ENCODE results near the gene CRNN. TPM values are rescaled to one million over a fixed set of nuclear protein-coding genes. Genes with fewer than 3 reads are reported as not detected.
A peak's percentile ranks its signal among the peaks of the same experiment; 100 is the strongest.

The CRNN gene
- total RNA-seq, 2 donors from 2014 or later: not detected

DNA sequence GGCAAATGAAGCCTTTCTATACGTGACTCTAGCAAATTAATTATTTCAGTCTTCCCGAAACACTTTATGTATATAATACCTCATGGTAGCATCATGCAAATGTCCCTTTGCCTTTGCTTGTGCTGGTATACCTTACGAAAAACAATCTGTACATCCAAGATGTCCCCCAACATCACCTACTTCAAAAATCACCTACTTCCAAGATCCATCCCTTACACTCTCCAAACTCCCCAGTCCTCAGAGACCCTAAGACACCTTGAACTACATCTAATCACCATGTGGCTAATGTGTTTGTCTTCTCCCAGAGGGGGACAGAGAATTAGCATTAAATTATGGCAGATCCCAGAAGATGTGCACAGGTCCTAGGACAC lies 46.5 kb upstream of the CRNN start:
- Mint-ChIP-seq H3K4me3 (no peak overlapping the region), H3K36me3 (ENCODE audit: low read depth) (no peaks in the 10 kb centered on the region), H3K4me1 (no peaks in the 10 kb centered on the region), H3K9me3 (peaks cover 57% of the 10 kb centered on the region), H3K27me3 (ENCODE audit: insufficient read depth) (no peaks in the 10 kb centered on the region), H3K27ac (no peak overlapping the region)
- Histone ChIP-seq H3K9ac (ENCODE audit: extremely low read depth, low read length, poor library complexity, severe bottlenecking) (no peak overlapping the region), H3K9me3 (ENCODE audit: control insufficient read depth, low read length) (peaks cover 21% of the 10 kb centered on the region), H3K4me3 (ENCODE audit: low read length) (no peak overlapping the region), H3K27ac (ENCODE audit: low read depth, low read length) (no peak overlapping the region), H3K4me1 (ENCODE audit: control insufficient read depth, insufficient read depth, low read length) (no peaks in the 10 kb centered on the region), H3K36me3 (ENCODE audit: control insufficient read depth, insufficient read depth, low read length) (no peaks in the 10 kb centered on the region), H3K27me3 (ENCODE audit: control insufficient read depth, insufficient read depth, low read length, poor library complexity, severe bottlenecking) (no peaks in the 10 kb centered on the region)
- TF ChIP-seq, protein P1, sequence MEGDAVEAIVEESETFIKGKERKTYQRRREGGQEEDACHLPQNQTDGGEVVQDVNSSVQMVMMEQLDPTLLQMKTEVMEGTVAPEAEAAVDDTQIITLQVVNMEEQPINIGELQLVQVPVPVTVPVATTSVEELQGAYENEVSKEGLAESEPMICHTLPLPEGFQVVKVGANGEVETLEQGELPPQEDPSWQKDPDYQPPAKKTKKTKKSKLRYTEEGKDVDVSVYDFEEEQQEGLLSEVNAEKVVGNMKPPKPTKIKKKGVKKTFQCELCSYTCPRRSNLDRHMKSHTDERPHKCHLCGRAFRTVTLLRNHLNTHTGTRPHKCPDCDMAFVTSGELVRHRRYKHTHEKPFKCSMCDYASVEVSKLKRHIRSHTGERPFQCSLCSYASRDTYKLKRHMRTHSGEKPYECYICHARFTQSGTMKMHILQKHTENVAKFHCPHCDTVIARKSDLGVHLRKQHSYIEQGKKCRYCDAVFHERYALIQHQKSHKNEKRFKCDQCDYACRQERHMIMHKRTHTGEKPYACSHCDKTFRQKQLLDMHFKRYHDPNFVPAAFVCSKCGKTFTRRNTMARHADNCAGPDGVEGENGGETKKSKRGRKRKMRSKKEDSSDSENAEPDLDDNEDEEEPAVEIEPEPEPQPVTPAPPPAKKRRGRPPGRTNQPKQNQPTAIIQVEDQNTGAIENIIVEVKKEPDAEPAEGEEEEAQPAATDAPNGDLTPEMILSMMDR (conservative IDR thresholded peaks at IDR 0.05): no peak
- 30 to 62% methylated on average over 3 of the region's 3 CpGs for WGBS, 2 experiments (ENCODE audit: insufficient coverage in 1 of 2, insufficient read length in 1 of 2)
- DNase-seq: no peak

DNA sequence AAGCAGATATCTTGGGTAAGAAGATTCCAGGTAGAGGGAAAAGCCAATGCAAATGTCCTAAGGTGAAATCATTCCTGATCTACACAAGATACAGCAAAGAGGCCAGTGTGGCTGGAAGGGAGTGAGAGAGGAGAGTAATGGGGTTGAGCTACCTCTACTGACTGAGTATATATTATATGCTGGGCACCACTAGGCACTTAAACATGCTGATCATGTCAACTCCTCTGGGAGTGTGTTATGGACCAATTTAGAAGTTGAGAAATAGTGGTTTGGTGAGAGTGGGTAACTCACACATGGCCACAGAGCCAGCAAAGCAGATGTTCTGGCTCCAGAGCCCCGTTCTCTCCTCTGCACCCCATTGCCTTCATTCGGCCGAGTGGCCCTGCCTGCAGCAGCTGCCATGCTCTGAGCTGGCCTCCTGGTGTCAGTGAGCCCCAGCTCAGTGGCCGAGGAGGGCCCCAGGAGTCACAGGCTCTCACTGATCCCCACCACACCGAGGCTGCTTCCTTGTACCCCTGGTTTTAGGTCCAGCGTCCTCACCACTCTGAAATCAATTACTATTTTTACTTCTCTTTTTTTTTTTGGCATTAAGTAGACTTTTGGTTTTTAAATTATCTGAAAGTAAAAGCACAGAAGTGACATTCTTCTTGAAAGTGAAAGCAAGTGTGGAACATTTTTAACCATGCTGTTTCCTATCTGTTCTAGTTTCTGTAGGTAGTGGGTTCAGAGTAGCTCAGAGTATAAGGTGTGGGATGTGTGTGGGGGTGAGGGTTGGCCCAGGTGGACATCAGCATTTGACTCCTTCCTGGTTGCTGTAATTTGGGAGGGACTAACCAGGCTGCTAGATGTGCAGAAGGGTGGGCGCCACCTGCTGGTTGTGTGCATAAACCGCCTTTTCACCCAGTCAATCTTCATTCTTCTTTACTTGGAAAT lies 45.8 kb upstream of the CRNN start:
- TF ChIP-seq, protein P1 (conservative IDR thresholded peaks at IDR 0.05): peak; percentile 72
- DNase-seq: peak; percentile 76
- H3K36me3 ChIP-seq (ENCODE audit: control insufficient read depth, insufficient read depth, low read length): no peaks in the 10 kb centered on the region
- H3K27me3 ChIP-seq (ENCODE audit: control insufficient read depth, insufficient read depth, low read length, poor library complexity, severe bottlenecking): no peaks in the 10 kb centered on the region
- no peak overlapping the region for H3K4me3 Mint-ChIP-seq
- H3K4me1 ChIP-seq (ENCODE audit: control insufficient read depth, insufficient read depth, low read length): no peaks in the 10 kb centered on the region
- H3K9me3 ChIP-seq (ENCODE audit: control insufficient read depth, low read length): peaks cover 23% of the 10 kb centered on the region
- peaks cover 62% of the 10 kb centered on the region for H3K9me3 Mint-ChIP-seq
- H3K27me3 Mint-ChIP-seq (ENCODE audit: insufficient read depth): no peaks in the 10 kb centered on the region
- H3K36me3 Mint-ChIP-seq (ENCODE audit: low read depth): no peaks in the 10 kb centered on the region
- H3K4me3 ChIP-seq (ENCODE audit: low read length): no peak overlapping the region
- no peak overlapping the region for H3K9ac ChIP-seq (ENCODE audit: extremely low read depth, low read length, poor library complexity, severe bottlenecking)
- H3K4me1 Mint-ChIP-seq: no peaks in the 10 kb centered on the region
- H3K27ac Mint-ChIP-seq: no peak overlapping the region
- no peak overlapping the region for H3K27ac ChIP-seq (ENCODE audit: low read depth, low read length)
- whole genome bisulfite sequencing, 2 experiments (ENCODE audit: insufficient coverage in 1 of 2, insufficient read length in 1 of 2): 19 to 60% methylated on average over 2 to 8 of the region's 8 CpGs

DNA sequence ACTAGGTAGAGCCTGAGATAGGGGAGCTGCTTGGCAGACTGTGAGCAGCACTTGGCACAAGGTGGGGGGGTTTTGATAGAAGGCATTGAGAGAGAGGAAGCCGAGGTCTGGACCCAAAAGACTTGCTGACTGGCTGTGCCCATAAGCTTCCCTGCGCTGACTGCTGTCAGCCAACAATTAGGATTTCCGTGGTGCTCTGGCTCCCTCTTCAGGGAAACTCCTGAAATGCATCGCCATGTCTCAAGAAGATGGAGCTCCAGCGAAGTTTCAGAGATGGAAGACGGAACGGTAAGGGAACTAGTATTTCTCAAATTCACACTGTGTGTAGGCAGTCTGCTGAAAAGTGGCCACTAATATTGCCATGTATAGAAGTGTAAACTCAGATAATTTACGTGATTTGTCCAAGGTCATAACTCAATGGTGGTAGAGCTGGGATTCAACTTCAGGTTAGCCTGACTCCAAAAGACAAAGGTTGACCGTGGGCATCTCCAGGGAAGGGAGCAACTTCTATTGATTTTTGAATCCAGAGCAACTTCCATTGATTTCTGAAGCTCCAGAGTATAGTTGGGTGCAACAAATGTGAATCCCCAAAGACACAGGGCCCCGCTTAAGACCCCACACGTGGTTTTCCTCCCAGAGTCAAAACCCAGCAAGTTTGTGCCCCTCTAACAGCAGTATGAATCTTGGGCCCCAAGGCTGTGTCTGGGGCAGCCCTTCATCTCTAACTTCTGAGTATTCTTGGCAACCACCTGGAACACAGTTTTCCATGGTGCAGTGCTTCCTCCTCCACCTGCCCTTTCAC lies 44.5 kb upstream of the CRNN start:
- Mint-ChIP-seq H3K27me3 (ENCODE audit: insufficient read depth) (no peaks in the 10 kb centered on the region), H3K4me1 (no peaks in the 10 kb centered on the region), H3K9me3 (peaks cover 71% of the 10 kb centered on the region), H3K27ac (no peak overlapping the region), H3K36me3 (ENCODE audit: low read depth) (no peaks in the 10 kb centered on the region), H3K4me3 (no peak overlapping the region)
- Histone ChIP-seq H3K27me3 (ENCODE audit: control insufficient read depth, insufficient read depth, low read length, poor library complexity, severe bottlenecking) (no peaks in the 10 kb centered on the region), H3K36me3 (ENCODE audit: control insufficient read depth, insufficient read depth, low read length) (no peaks in the 10 kb centered on the region), H3K9me3 (ENCODE audit: control insufficient read depth, low read length) (peaks cover 32% of the 10 kb centered on the region), H3K27ac (ENCODE audit: low read depth, low read length) (no peak overlapping the region), H3K4me3 (ENCODE audit: low read length) (no peak overlapping the region), H3K4me1 (ENCODE audit: control insufficient read depth, insufficient read depth, low read length) (no peaks in the 10 kb centered on the region), H3K9ac (ENCODE audit: extremely low read depth, low read length, poor library complexity, severe bottlenecking) (no peak overlapping the region)
- TF ChIP-seq, protein P1 (conservative IDR thresholded peaks at IDR 0.05): peak; percentile 75
- DNase-seq: peak; percentile 82
- 29 to 44% methylated on average over 11 of the region's 11 CpGs for WGBS, 2 experiments (ENCODE audit: insufficient coverage in 1 of 2, insufficient read length in 1 of 2)
